WERI-Rb-1 (cell line): ENCODE results near the gene PTPN4.

ENCODE experiments used
- DNase-seq: peaks from one replicate; pipeline ENCODE4 v3.0.0-alpha.2; 2020
- H3K27ac ChIP-seq: fragments of 250-450 bp; sonication (Bioruptor Pico); 2 replicates; pipeline ENCODE4 v1.5.1; 2020; ENCODE audit warnings: mild to moderate bottlenecking, moderate library complexity
- H3K27me3 ChIP-seq: fragments of 250-450 bp; sonication (Bioruptor Pico); 2 replicates; pipeline ENCODE4 v1.5.1; 2021; ENCODE audit warnings: mild to moderate bottlenecking, low read depth, moderate library complexity; ENCODE audit not compliant: insufficient read depth, severe bottlenecking
- H3K36me3 ChIP-seq: fragments of 250-450 bp; sonication (Bioruptor Pico); 2 replicates; pipeline ENCODE4 v1.5.1; 2020; ENCODE audit warnings: mild to moderate bottlenecking, moderate library complexity
- H3K4me3 ChIP-seq: 2 replicates; pipeline ENCODE4 v1.5.1; 2011; ENCODE audit warnings: low read depth, mild to moderate bottlenecking, control low read depth, low read length
- H3K9me3 ChIP-seq: fragments of 250-450 bp; sonication (Bioruptor Pico); 2 replicates; pipeline ENCODE4 v1.5.1; 2021; ENCODE audit warnings: mild to moderate bottlenecking, moderate library complexity; ENCODE audit not compliant: severe bottlenecking
- CTCF ChIP-seq: IDR thresholded peaks from 2 replicates; pipeline ENCODE4 v1.5.1; 2011; ENCODE audit warnings: low read depth, mild to moderate bottlenecking, control low read depth, inconsistent platforms, low read length

PTPN4 gene

GRCh38 chr2:119823734-119824334, 64.1 kb downstream of the PTPN4 start:
- H3K36me3 ChIP-seq = no peaks in the 10 kb centered on the region

GRCh38 chr2:119826370-119826961, 66.7 kb downstream of the PTPN4 start:
- DNase-seq = peak; percentile 47
- peak; percentile 80 for TF ChIP-seq CTCF
- H3K4me3 ChIP-seq = no peak overlapping the region

More at GRCh38 chr2:119823734-119824334, 64.1 kb downstream of the PTPN4 start:
- peak; percentile 20 for DNase-seq
- peak; percentile 58 for TF ChIP-seq CTCF
- Histone ChIP-seq H3K27me3 (no peaks in the 10 kb centered on the region), H3K27ac (no peak overlapping the region), H3K4me3 (no peak overlapping the region), H3K9me3 (no peaks in the 10 kb centered on the region)

GRCh38 chr2:119827866-119828507, 68.3 kb downstream of the PTPN4 start:
- Histone ChIP-seq H3K36me3 (no peaks in the 10 kb centered on the region), H3K27me3 (no peaks in the 10 kb centered on the region), H3K9me3 (no peaks in the 10 kb centered on the region), H3K4me3 (no peak overlapping the region), H3K27ac (peak overlapping the region; percentile 35; the same call in 1 of the 2 replicates)
- peak; percentile 59 for DNase-seq
- TF ChIP-seq CTCF = no peak

More at GRCh38 chr2:119826370-119826961, 66.7 kb downstream of the PTPN4 start:
- Histone ChIP-seq H3K9me3 (no peaks in the 10 kb centered on the region), H3K27me3 (no peaks in the 10 kb centered on the region), H3K36me3 (no peaks in the 10 kb centered on the region), H3K27ac (no peak overlapping the region)

- Histone ChIP-seq H3K27ac (no peak overlapping the region), H3K4me3 (no peak overlapping the region), H3K9me3 (no peaks in the 10 kb centered on the region), H3K27me3 (no peaks in the 10 kb centered on the region), H3K36me3 (no peaks in the 10 kb centered on the region)
- TF ChIP-seq CTCF = no peak
- DNase-seq = no peak
Measured at GRCh38 chr2:119836455-119837142, 76.9 kb downstream of the PTPN4 start.

- no peak overlapping the region for H3K4me3 ChIP-seq
- no peaks in the 10 kb centered on the region for H3K36me3 ChIP-seq
- no peak for DNase-seq
- H3K27ac ChIP-seq = no peak overlapping the region
- no peaks in the 10 kb centered on the region for H3K9me3 ChIP-seq
- no peaks in the 10 kb centered on the region for H3K27me3 ChIP-seq
- TF ChIP-seq CTCF = no peak
Measured at GRCh38 chr2:119837350-119837749, 77.6 kb downstream of the PTPN4 start.
